ENCODE measurements around the gene RAB17.
A peak's percentile ranks its signal among the peaks of the same experiment; 100 is the strongest.

RAB17 gene

GRCh38 chr2:237540223-237540775 lies 50.2 kb downstream of the RAB17 start:
- FAIRE-seq (no peak), DNase-seq (ENCODE audit: low spot score) (no peak)

GRCh38 chr2:237539681-237540080 lies 50.9 kb downstream of the RAB17 start:
- no peak for DNase-seq (ENCODE audit: low spot score)
- FAIRE-seq = no peak

GRCh38 chr2:237538901-237539300 lies 51.6 kb downstream of the RAB17 start:
- FAIRE-seq (no peak), DNase-seq (ENCODE audit: low spot score) (no peak)

DNA sequence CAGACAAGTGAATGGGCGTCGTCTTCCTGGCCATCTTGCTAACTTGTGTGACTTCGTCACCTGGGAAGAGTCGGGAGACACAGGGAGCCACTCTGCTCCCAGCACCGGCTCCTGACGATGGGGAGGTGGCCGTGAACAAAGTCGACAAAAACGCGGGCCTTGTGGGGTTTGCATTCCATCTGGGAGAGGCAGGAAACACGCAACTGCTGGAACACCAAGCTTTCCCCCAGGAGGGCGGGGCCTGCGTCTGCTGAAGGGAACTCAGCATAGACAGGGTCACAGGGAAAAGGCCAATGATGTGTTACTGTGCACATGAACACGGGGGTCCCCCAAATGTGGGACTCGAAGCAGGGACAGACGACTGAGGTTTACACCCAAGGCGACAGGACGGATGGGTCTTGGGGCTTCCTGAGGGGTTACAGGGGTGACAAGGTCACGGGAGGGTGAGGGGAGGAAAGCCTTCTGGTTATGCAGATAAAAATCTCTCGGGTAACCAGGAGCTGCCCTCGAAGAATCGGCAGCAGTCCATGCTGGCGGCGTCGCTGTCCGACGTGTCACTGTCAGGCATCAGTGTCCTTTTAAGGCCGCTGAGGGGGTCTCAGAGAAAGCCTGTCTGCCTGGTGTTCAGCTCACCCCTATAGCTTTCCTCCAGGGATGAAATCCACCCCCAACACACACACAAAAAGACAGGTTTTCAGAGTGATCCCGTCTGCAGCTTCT lies 52.4 kb downstream of the RAB17 start:
- no peak for DNase-seq (ENCODE audit: low spot score)
- no peak for FAIRE-seq

GRCh38 chr2:237536617-237537016 lies 53.9 kb downstream of the RAB17 start:
- FAIRE-seq (no peak), DNase-seq (ENCODE audit: low spot score) (no peak)

DNA sequence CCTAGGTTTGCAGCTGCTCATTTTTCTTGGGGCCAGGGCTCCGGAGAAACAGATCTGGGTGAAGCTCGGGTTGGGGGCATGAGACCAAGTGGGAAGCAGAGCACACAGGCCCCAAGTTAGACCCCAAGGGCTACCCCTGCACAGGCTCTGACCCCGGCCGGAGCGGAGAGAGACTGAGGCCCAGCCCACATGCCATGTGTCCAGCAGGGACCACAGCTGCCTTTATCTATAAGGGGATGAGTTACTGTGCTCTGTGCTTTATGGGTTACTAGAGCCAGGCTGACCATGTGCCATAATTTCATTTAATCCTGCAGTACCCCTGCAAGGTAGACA lies 54.5 kb downstream of the RAB17 start:
- FAIRE-seq (no peak), DNase-seq (ENCODE audit: low spot score) (no peak)

DNA sequence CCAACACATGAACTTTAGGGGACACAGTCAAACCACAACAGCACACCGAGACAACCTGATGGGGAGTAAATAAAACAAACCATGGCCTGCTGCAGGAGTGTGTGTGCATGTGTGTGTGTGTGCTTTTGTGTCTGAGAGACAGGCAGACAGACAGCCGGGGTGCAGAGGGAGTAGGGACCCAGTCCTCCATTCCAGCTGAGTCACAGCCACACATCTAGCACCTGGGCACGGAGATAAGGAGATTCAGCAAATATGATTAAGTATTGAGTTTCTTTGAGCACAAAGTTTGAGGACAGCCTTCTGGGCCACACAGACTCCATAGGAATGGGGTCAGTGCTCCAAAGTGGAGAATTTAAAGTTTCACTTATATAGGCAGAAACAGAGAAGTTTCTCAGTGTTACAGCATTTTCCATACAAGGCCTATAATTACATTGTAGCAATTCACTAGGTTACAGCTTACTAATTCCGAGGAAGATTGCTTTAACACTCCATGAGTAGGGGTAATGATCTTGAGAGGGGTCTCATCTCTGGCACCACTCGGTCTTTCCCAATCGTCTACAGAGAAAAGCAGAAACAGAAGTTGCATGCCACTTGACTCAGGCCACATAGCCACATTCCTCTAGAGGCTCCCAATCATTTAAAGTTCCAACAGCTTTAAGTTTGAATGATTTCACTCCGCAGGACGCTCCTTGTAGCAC lies 55.0 kb downstream of the RAB17 start:
- FAIRE-seq (no peak), DNase-seq (ENCODE audit: low spot score) (no peak)

GRCh38 chr2:237534380-237534779 lies 56.2 kb downstream of the RAB17 start:
- no peak for FAIRE-seq

DNA sequence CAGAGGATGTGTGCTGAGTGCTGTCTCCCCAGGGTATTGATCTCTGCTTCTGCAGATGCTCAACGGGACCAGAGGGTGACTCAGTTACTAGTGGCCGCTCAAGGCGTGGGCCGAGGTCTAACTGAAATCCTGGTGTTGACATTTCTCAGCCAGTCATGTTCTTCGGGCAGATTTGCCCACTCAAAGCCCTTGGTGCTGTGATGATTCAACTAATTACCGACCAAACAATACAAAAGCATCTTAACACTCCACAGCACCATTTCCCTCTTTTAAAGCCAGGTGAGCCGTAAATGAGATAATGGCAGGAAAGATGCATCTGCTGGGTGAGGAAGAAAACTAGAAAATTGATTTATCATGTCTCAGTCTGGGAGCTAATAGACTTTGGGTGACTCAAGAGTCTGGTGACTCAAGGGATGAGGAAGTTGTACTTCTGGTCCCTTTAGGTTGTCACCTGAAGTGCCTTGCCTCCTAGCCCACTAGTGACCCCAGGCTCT lies 56.8 kb downstream of the RAB17 start:
- DNase-seq (ENCODE audit: low spot score) (peak; percentile 57), FAIRE-seq (no peak)

More at GRCh38 chr2:237534380-237534779, 56.2 kb downstream of the RAB17 start:
- DNase-seq (ENCODE audit: low spot score) = no peak

DNA sequence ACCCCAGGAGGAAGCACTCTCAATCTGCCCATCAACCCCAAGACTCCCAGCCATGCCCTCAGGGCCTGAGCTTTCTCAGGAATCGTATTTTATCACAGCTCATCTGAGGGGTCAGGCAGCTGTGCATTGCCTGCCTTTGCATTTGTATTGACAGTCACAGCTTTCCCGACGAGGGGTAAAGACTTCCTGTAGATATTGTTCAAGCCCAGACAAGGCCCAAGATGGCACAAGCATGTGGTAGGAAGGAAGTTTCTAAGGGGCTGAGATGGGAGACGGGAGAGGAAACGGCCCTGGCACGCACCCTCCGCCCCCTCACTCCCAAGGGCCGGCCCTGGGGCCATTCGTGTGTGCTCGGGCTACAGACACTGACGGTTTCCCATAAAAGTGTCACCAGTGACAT lies 58.4 kb downstream of the RAB17 start:
- no peak for DNase-seq (ENCODE audit: low spot score)
- FAIRE-seq = no peak

- no peak for FAIRE-seq
- DNase-seq (ENCODE audit: low spot score) = no peak
Observed at GRCh38 chr2:237530472-237531433, 59.8 kb downstream of the RAB17 start.

- DNase-seq (ENCODE audit: low spot score) = no peak
- no peak for FAIRE-seq
Observed at GRCh38 chr2:237529452-237530402, 60.8 kb downstream of the RAB17 start.

DNA sequence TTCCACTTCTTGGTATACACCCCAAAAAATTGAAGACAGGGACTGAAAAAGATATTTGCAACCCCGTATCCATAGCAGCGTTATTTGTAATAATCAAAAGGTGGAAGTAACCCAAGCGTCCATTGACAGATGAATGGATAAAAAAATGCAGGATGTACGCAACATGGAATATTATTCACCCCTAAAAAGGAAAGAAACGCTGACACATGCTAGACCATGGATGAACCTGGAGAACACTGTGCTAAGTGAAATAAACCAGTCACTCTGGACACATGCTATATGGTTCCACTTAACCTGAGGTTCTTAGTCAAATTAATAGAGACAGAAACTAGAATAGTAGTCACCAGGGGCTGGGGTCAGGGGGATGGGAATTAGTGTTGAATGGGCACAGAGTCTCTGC lies 62.8 kb downstream of the RAB17 start:
- no peak for FAIRE-seq
- no peak for DNase-seq (ENCODE audit: low spot score)

DNA sequence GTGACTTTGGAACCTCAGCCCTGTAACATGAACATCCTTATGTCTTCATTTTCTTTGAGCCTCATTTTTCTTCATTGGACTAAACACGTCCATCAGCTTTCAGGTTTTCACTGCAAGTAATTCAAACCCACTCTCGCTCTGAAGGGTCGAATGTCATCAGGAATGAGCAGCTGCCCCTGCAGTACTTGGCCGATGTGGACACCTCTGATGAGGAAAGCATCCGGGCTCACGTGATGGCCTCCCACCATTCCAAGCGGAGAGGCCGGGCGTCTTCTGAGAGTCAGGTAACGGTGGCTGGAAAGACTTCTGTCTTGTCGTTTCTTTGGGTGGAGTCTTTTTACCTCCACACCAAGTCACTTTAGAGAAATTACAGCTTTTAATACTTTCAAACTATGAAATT lies 63.3 kb downstream of the RAB17 start:
- DNase-seq (ENCODE audit: low spot score) (no peak), FAIRE-seq (no peak)

DNA sequence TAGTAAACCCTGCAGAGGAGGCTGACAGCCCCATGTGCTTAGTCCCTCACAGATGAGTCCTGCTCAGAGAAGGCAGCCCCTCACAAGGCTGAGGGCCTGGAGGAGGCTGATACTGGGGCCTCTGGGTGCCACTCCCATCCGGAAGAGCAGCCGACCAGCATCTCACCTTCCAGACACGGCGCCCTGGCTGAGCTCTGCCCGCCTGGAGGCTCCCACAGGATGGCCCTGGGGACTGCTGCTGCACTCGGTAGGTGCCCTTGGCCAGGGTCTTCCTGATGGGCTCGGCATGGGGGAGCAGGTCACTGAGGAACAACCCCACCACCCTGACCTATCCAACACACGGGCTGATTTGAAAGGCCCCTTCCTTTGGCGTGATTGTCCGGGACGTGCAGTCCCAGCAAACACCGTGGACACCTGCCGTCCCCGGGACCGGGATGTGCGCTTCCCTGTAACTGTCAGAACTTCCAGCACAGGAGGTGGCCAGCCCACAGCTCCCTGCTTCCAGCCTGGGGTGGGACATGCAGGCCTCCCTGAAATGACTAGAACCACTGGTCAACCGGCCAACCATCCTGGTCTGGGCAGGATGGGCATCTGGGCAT lies 64.9 kb downstream of the RAB17 start:
- DNase-seq (ENCODE audit: low spot score) (no peak), FAIRE-seq (no peak)

GRCh38 chr2:237524631-237525030 lies 65.9 kb downstream of the RAB17 start:
- FAIRE-seq = no peak

More at GRCh38 chr2:237524631-237525030, 65.9 kb downstream of the RAB17 start:
- DNase-seq (ENCODE audit: low spot score) = no peak
